BLaER1 (cell line): ENCODE results near the gene NQO1.
"Not testable (repeated sequence)": the region's sequence is repeated elsewhere in the genome, so short reads cannot be mapped to it uniquely, and the experiment has no call there.

Source experiments
- H3K27ac ChIP-seq: shearing (Covaris generic); formaldehyde crosslinking; 2 replicates; pipeline ENCODE4 v1.8.1; 2022
- H3K27me3 ChIP-seq: shearing (Covaris generic); formaldehyde crosslinking; 2 replicates; pipeline ENCODE4 v1.8.1; 2022
- H3K36me3 ChIP-seq: shearing (Covaris generic); formaldehyde crosslinking; 2 replicates; pipeline ENCODE4 v1.8.1; 2022
- H3K4me1 ChIP-seq: shearing (Covaris generic); formaldehyde crosslinking; 2 replicates; pipeline ENCODE4 v1.8.1; 2022
- H3K4me2 ChIP-seq: shearing (Covaris generic); formaldehyde crosslinking; 2 replicates; pipeline ENCODE4 v1.8.1; 2022
- H3K4me3 ChIP-seq: shearing (Covaris generic); formaldehyde crosslinking; 2 replicates; pipeline ENCODE4 v1.8.1; 2022
- H3K9ac ChIP-seq: shearing (Covaris generic); formaldehyde crosslinking; 2 replicates; pipeline ENCODE4 v1.8.1; 2022
- H3K9me3 ChIP-seq: shearing (Covaris generic); formaldehyde crosslinking; 2 replicates; pipeline ENCODE4 v1.8.1; 2022
- H4K20me1 ChIP-seq: shearing (Covaris generic); formaldehyde crosslinking; 2 replicates; pipeline ENCODE4 v1.8.1; 2022
- Cebpa-rat ChIP-seq: shearing (Covaris generic); IDR thresholded peaks from 2 replicates; pipeline ENCODE4 v1.8.1; 2022

The NQO1 gene

GRCh38 chr16:69761983-69762813 is 35.8 kb upstream of the NQO1 start, which contains the start of gene WWP2:
TSS of gene WWP2 (plus strand) at chr16:69762332. CDS start at chr16:69787011, 24,679 bp downstream.
- peak within 1 kb of the TSS; percentile 86 for H3K27ac ChIP-seq
- no peaks in the 10 kb centered on the region for H3K36me3 ChIP-seq
- peak within 1 kb of the TSS; percentile 91 for H3K4me2 ChIP-seq
- H3K27me3 ChIP-seq, result no peaks in the 10 kb centered on the region
- no peaks in the 10 kb centered on the region for H3K9me3 ChIP-seq
- peaks cover 15% of the 10 kb centered on the region; the same call in 1 of the 2 replicates for H4K20me1 ChIP-seq
- H3K4me1 ChIP-seq, result peaks cover 26% of the 10 kb centered on the region
- H3K9ac ChIP-seq, result peak within 1 kb of the TSS; percentile 90
- H3K4me3 ChIP-seq, result peak within 1 kb of the TSS; percentile 94
- no peak for TF ChIP-seq Cebpa-rat

GRCh38 chr16:69757375-69757774 is 31.0 kb upstream of the NQO1 start:
- H3K4me3 ChIP-seq, H3K4me2 ChIP-seq, H4K20me1 ChIP-seq, H3K9me3 ChIP-seq, H3K9ac ChIP-seq, H3K27me3 ChIP-seq, H3K27ac ChIP-seq, H3K36me3 ChIP-seq: not testable (repeated sequence)
- H3K4me1 ChIP-seq, result peaks cover 32% of the 10 kb centered on the region

GRCh38 chr16:69756705-69757104 is 30.3 kb upstream of the NQO1 start:
- no peak overlapping the region for H3K4me3 ChIP-seq
- no peaks in the 10 kb centered on the region for H3K27me3 ChIP-seq
- H3K27ac ChIP-seq, result no peak overlapping the region
- H3K4me2 ChIP-seq, result no peak overlapping the region
- H3K4me1 ChIP-seq, result peaks cover 29% of the 10 kb centered on the region
- TF ChIP-seq Cebpa-rat, result no peak
- H3K9ac ChIP-seq, result no peak overlapping the region
- peaks cover 11% of the 10 kb centered on the region; the same call in 1 of the 2 replicates for H4K20me1 ChIP-seq
- H3K36me3 ChIP-seq, result peaks cover 14% of the 10 kb centered on the region
- no peaks in the 10 kb centered on the region for H3K9me3 ChIP-seq

GRCh38 chr16:69754469-69755310 is 28.3 kb upstream of the NQO1 start, which contains the start of gene NOB1:
TSS of gene NOB1 (minus strand) at chr16:69754926. CDS start at chr16:69754910, 16 bp downstream.
- peak within 1 kb of the TSS; percentile 92 for H3K27ac ChIP-seq
- H3K9ac ChIP-seq, result peak within 1 kb of the TSS; percentile 96
- H4K20me1 ChIP-seq, result peaks cover 30% of the 10 kb centered on the region
- no peak for TF ChIP-seq Cebpa-rat
- H3K36me3 ChIP-seq, result peaks cover 34% of the 10 kb centered on the region
- H3K9me3 ChIP-seq, result no peaks in the 10 kb centered on the region
- peak within 1 kb of the TSS; percentile 92 for H3K4me2 ChIP-seq
- H3K27me3 ChIP-seq, result no peaks in the 10 kb centered on the region
- peaks cover 22% of the 10 kb centered on the region for H3K4me1 ChIP-seq
- H3K4me3 ChIP-seq, result peak within 1 kb of the TSS; percentile 88

GRCh38 chr16:69754143-69754468 is 27.7 kb upstream of the NQO1 start:
- Histone ChIP-seq H3K27ac (peak overlapping the region; percentile 92), H3K36me3 (peaks cover 40% of the 10 kb centered on the region), H3K4me2 (peak overlapping the region; percentile 92), H3K9me3 (no peaks in the 10 kb centered on the region), H3K9ac (peak overlapping the region; percentile 96), H3K4me1 (peaks cover 22% of the 10 kb centered on the region), H3K4me3 (peak overlapping the region; percentile 88), H3K27me3 (no peaks in the 10 kb centered on the region), H4K20me1 (peaks cover 30% of the 10 kb centered on the region)
- no peak for TF ChIP-seq Cebpa-rat

GRCh38 chr16:69748694-69749345 is 22.5 kb upstream of the NQO1 start:
- Histone ChIP-seq H3K4me3 (no peak overlapping the region), H3K9ac (no peak overlapping the region), H4K20me1 (peaks cover 82% of the 10 kb centered on the region), H3K9me3 (no peaks in the 10 kb centered on the region), H3K4me2 (no peak overlapping the region), H3K4me1 (peaks cover 15% of the 10 kb centered on the region), H3K27ac (no peak overlapping the region), H3K27me3 (no peaks in the 10 kb centered on the region), H3K36me3 (peaks cover 93% of the 10 kb centered on the region)
- no peak for TF ChIP-seq Cebpa-rat

GRCh38 chr16:69747115-69747514 is 20.8 kb upstream of the NQO1 start:
- Histone ChIP-seq H4K20me1 (peaks cover 90% of the 10 kb centered on the region), H3K27ac (no peak overlapping the region), H3K4me1 (no peaks in the 10 kb centered on the region), H3K9me3 (no peaks in the 10 kb centered on the region), H3K4me2 (no peak overlapping the region), H3K4me3 (no peak overlapping the region), H3K27me3 (no peaks in the 10 kb centered on the region), H3K36me3 (peaks cover 100% of the 10 kb centered on the region), H3K9ac (no peak overlapping the region)
- TF ChIP-seq Cebpa-rat, result no peak

GRCh38 chr16:69745959-69746358 is 19.6 kb upstream of the NQO1 start:
- Histone ChIP-seq H3K27me3 (no peaks in the 10 kb centered on the region), H3K9me3 (no peaks in the 10 kb centered on the region), H3K4me1 (no peaks in the 10 kb centered on the region), H3K36me3 (peaks cover 100% of the 10 kb centered on the region), H3K9ac (no peak overlapping the region), H3K4me3 (no peak overlapping the region), H3K27ac (no peak overlapping the region), H4K20me1 (peaks cover 92% of the 10 kb centered on the region), H3K4me2 (no peak overlapping the region)
- no peak for TF ChIP-seq Cebpa-rat

- no peak overlapping the region for H3K4me3 ChIP-seq
- peaks cover 86% of the 10 kb centered on the region for H4K20me1 ChIP-seq
- TF ChIP-seq Cebpa-rat, result no peak
- H3K27ac ChIP-seq, result no peak overlapping the region
- H3K4me1 ChIP-seq, result no peaks in the 10 kb centered on the region
- H3K27me3 ChIP-seq, result no peaks in the 10 kb centered on the region
- no peaks in the 10 kb centered on the region for H3K9me3 ChIP-seq
- H3K4me2 ChIP-seq, result no peak overlapping the region
- peaks cover 100% of the 10 kb centered on the region for H3K36me3 ChIP-seq
- H3K9ac ChIP-seq, result no peak overlapping the region
Measured at GRCh38 chr16:69745232-69745612, 18.9 kb upstream of the NQO1 start.
